Kidney tubule cell (primary cell): Measurements from ENCODE around the gene SLC24A3.
"Not testable (repeated sequence)": the region's sequence is repeated elsewhere in the genome, so short reads cannot be mapped to it uniquely, and the experiment has no call there.

Source experiments
- DNase-seq: peaks from one replicate; pipeline ENCODE4 v3.0.0-alpha.2; 2018; ENCODE audit warnings: low spot score

SLC24A3 gene

GRCh38 chr20:19746396-19746795, 534.0 kb downstream of the SLC24A3 start:
- DNase-seq, result no peak

- DNase-seq, result no peak
Observed at GRCh38 chr20:19747903-19748302, 535.5 kb downstream of the SLC24A3 start.

GRCh38 chr20:19748681-19749080, 536.2 kb downstream of the SLC24A3 start:
- no peak for DNase-seq

- no peak for DNase-seq
Observed at GRCh38 chr20:19749618-19750071, 537.2 kb downstream of the SLC24A3 start.

- no peak for DNase-seq
Observed at GRCh38 chr20:19750101-19750606, 537.7 kb downstream of the SLC24A3 start.

GRCh38 chr20:19750907-19751636, 538.6 kb downstream of the SLC24A3 start:
- no peak for DNase-seq

- not testable (repeated sequence) for DNase-seq
Observed at GRCh38 chr20:19754201-19754600, 541.8 kb downstream of the SLC24A3 start.

GRCh38 chr20:19756761-19757486, 544.5 kb downstream of the SLC24A3 start:
- DNase-seq, result peak; percentile 34

- DNase-seq, result peak; percentile 95
Observed at GRCh38 chr20:19757487-19758132, 545.2 kb downstream of the SLC24A3 start.

GRCh38 chr20:19758133-19758500, 545.7 kb downstream of the SLC24A3 start, which contains the start of gene RIN2:
RIN2 (plus strand) TSS chr20:19758258; CDS start chr20:19889602, 131,344 bp downstream.
- DNase-seq, result no peak

- DNase-seq, result peak; percentile 52
Observed at GRCh38 chr20:19758501-19759331, 546.3 kb downstream of the SLC24A3 start.

- no peak for DNase-seq
Observed at GRCh38 chr20:19760371-19760721, 547.9 kb downstream of the SLC24A3 start.

- no peak for DNase-seq
Observed at GRCh38 chr20:19761326-19761725, 548.9 kb downstream of the SLC24A3 start.

GRCh38 chr20:19761841-19762240, 549.4 kb downstream of the SLC24A3 start:
- DNase-seq, result no peak

GRCh38 chr20:19764207-19764606, 551.8 kb downstream of the SLC24A3 start:
- no peak for DNase-seq

GRCh38 chr20:19765266-19765665, 552.8 kb downstream of the SLC24A3 start:
- no peak for DNase-seq

- DNase-seq, result no peak
Observed at GRCh38 chr20:19765913-19766312, 553.5 kb downstream of the SLC24A3 start.

GRCh38 chr20:19767070-19767469, 554.6 kb downstream of the SLC24A3 start:
- DNase-seq, result peak; percentile 77

GRCh38 chr20:19768325-19768842, 555.9 kb downstream of the SLC24A3 start:
- no peak for DNase-seq

GRCh38 chr20:19769507-19769906, 557.1 kb downstream of the SLC24A3 start:
- DNase-seq, result no peak

- DNase-seq, result no peak
Observed at GRCh38 chr20:19770375-19770774, 557.9 kb downstream of the SLC24A3 start.

- no peak for DNase-seq
Observed at GRCh38 chr20:19771031-19771430, 558.6 kb downstream of the SLC24A3 start.
